SU-DHL-6 (cell line): Measurements from ENCODE around the gene ZNF628.

Experiments
- H2AFZ ChIP-seq: fragments of 200-600 bp; sonication (generic); 2 replicates; pipeline ENCODE4 v1.6.1; 2014; ENCODE audit warnings: low read depth, mild to moderate bottlenecking, moderate library complexity, mixed read lengths, antibody characterized with exemption, low read length; ENCODE audit not compliant: severe bottlenecking
- H3F3A ChIP-seq: fragments of 200-600 bp; shearing (Covaris generic); 2 replicates; pipeline ENCODE4 v1.6.0; 2016; ENCODE audit warnings: antibody characterized with exemption, mild to moderate bottlenecking; ENCODE audit not compliant: insufficient read depth
- H3K27ac ChIP-seq: fragments of 200-600 bp; sonication (generic); 2 replicates; pipeline ENCODE4 v1.5.1; 2016; ENCODE audit warnings: low read depth, mild to moderate bottlenecking, low read length, moderate library complexity, mixed read lengths
- H3K27me3 ChIP-seq: fragments of 200-600 bp; sonication (generic), shearing (Covaris generic); 2 replicates; pipeline ENCODE4 v1.6.0; 2014; ENCODE audit warnings: mild to moderate bottlenecking, low read length
- H3K36me3 ChIP-seq: fragments of 200-600 bp; sonication (generic); 2 replicates; pipeline ENCODE4 v1.6.1; 2014; ENCODE audit warnings: mild to moderate bottlenecking, low read length, mixed read lengths
- H3K4me2 ChIP-seq: fragments of 300-600, 200-600 bp; shearing (Covaris generic), sonication (generic); 2 replicates; pipeline ENCODE4 v1.6.0; 2014; ENCODE audit warnings: low read length, low read depth, mild to moderate bottlenecking; ENCODE audit not compliant: poor library complexity, severe bottlenecking
- H3K4me3 ChIP-seq: fragments of 200-600 bp; sonication (generic); 2 replicates; pipeline ENCODE4 v1.5.1; 2014; ENCODE audit warnings: antibody characterized with exemption, low read length, mild to moderate bottlenecking, mixed read lengths; ENCODE audit not compliant: insufficient read depth, poor library complexity, severe bottlenecking
- H3K79me2 ChIP-seq: fragments of 200-600 bp; sonication (generic); 2 replicates; pipeline ENCODE4 v1.6.1; 2014; ENCODE audit warnings: mild to moderate bottlenecking, low read length, moderate library complexity; ENCODE audit not compliant: insufficient read depth
- H3K9ac ChIP-seq: fragments of 200-600 bp; sonication (generic); 2 replicates; pipeline ENCODE4 v1.7.0; 2014; ENCODE audit warnings: mild to moderate bottlenecking, low read length
- H3K9me2 ChIP-seq: fragments of 200-600 bp; sonication (generic); replicated peaks from 2 replicates; pipeline ENCODE4 v1.6.1; 2014; ENCODE audit warnings: low read length; ENCODE audit not compliant: insufficient read depth
- H3K9me3 ChIP-seq: fragments of 200-600 bp; sonication (generic); 2 replicates; pipeline ENCODE4 v1.6.1; 2014; ENCODE audit warnings: low read length, mixed read lengths; ENCODE audit not compliant: insufficient read depth
- H4K20me1 ChIP-seq: fragments of 200-600 bp; sonication (generic); 2 replicates; pipeline ENCODE4 v1.6.1; 2014; ENCODE audit warnings: low read depth, mild to moderate bottlenecking, antibody characterized with exemption, low read length, moderate library complexity, mixed read lengths
- CTCF ChIP-seq: fragments of 200-600 bp; sonication (generic); IDR thresholded peaks from one replicate; pipeline ENCODE4 v1.5.1; 2017; ENCODE audit warnings: antibody characterized with exemption, mild to moderate bottlenecking, low read length, moderate library complexity; ENCODE audit not compliant: insufficient read depth, poor library complexity, severe bottlenecking
- EZH2phosphoT487 ChIP-seq: fragments of 200-600 bp; sonication (generic), shearing (Covaris generic); conservative IDR thresholded peaks from 2 replicates; pipeline ENCODE4 v1.6.1; 2018; ENCODE audit warnings: mild to moderate bottlenecking, antibody characterized with exemption, low read length, moderate library complexity, mixed read lengths

Gene ZNF628

GRCh38 chr19:55486971-55487923 is 10.8 kb downstream of the ZNF628 start:
- no peak overlapping the region for H3K4me3 ChIP-seq

GRCh38 chr19:55487924-55488687 is 11.7 kb downstream of the ZNF628 start, which contains the start of gene SSC5D:
Gene SSC5D (plus strand): TSS chr19:55488436. CDS start chr19:55488590, 154 bp downstream.
- H3K9me2 ChIP-seq, result no peaks in the 10 kb centered on the region
- 0 out of 2 replicates have a peak, but pooled peaks cover 3% of the 10 kb centered on the region for H3F3A ChIP-seq
- no peaks in the 10 kb centered on the region for H3K79me2 ChIP-seq
- H3K27me3 ChIP-seq, result no peaks in the 10 kb centered on the region
- TF ChIP-seq CTCF (no peak), EZH2phosphoT487 (no peak)
- H3K4me2 ChIP-seq, result no peak within 1 kb of the TSS
- H4K20me1 ChIP-seq, result no peaks in the 10 kb centered on the region
- H3K36me3 ChIP-seq, result no peaks in the 10 kb centered on the region
- no peak within 1 kb of the TSS for H3K4me3 ChIP-seq
- H2AFZ ChIP-seq, result no peak within 1 kb of the TSS
- no peaks in the 10 kb centered on the region for H3K9me3 ChIP-seq
- no peak within 1 kb of the TSS for H3K9ac ChIP-seq
- H3K27ac ChIP-seq, result no peak within 1 kb of the TSS

More at GRCh38 chr19:55486971-55487923, 10.8 kb downstream of the ZNF628 start:
- Histone ChIP-seq H2AFZ (no peak overlapping the region), H3K36me3 (no peaks in the 10 kb centered on the region), H3F3A (0 out of 2 replicates have a peak, but pooled peaks cover 3% of the 10 kb centered on the region), H3K79me2 (no peaks in the 10 kb centered on the region), H3K9ac (no peak overlapping the region), H4K20me1 (no peaks in the 10 kb centered on the region), H3K27me3 (no peaks in the 10 kb centered on the region), H3K27ac (no peak overlapping the region), H3K9me3 (no peaks in the 10 kb centered on the region), H3K9me2 (no peaks in the 10 kb centered on the region), H3K4me2 (no peak overlapping the region)
- TF ChIP-seq EZH2phosphoT487, result no peak
- no peak for TF ChIP-seq CTCF

DNA sequence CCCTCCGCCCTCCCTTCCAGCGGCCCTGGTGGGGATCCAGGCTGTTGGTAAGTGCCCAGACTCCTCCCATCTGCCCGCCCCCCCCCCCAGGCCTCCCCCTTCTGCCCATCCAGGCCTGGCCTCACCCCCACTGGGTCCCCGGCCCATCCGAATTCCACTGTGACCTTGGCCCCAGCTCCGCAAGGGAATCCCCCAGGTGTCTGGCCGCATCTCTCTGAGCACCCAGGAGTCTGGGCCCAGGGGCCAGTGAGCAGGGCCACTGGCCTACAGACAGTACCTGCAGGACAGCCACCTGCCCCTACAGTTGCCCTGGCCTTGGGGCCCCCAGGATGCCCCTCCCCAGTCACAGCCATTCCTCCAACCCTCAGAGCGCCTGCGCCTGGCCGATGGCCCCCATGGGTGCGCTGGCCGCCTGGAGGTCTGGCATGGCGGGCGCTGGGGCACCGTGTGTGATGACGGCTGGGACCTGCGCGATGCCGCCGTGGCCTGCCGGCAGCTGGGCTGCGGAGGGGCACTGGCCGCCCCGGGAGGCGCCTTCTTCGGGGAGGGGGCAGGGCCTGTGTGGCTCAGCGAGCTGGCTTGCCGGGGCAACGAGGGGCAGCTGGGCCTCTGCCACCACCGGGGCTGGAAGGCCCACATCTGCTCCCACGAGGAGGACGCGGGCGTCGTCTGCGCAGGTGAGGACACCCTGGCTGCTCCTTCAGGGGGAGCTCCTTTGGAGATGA is 12.7 kb downstream of the ZNF628 start:
- Histone ChIP-seq H3K4me2 (no peak overlapping the region), H3K4me3 (no peak overlapping the region), H3K9ac (no peak overlapping the region)

More for the DNA sequence above, 12.7 kb downstream of the ZNF628 start:
- Histone ChIP-seq H3K36me3 (no peaks in the 10 kb centered on the region), H3F3A (0 out of 2 replicates have a peak, but pooled peaks cover 3% of the 10 kb centered on the region), H4K20me1 (no peaks in the 10 kb centered on the region), H3K9me3 (no peaks in the 10 kb centered on the region), H3K79me2 (no peaks in the 10 kb centered on the region), H3K27me3 (no peaks in the 10 kb centered on the region), H3K27ac (no peak overlapping the region), H3K9me2 (no peaks in the 10 kb centered on the region), H2AFZ (no peak overlapping the region)
- TF ChIP-seq CTCF, result no peak
- TF ChIP-seq EZH2phosphoT487, result no peak
